Measurements from ENCODE around the gene UACA.
"Not testable (repeated sequence)": the region's sequence is repeated elsewhere in the genome, so short reads cannot be mapped to it uniquely, and the experiment has no call there.

Gene UACA

GRCh38 chr15:70741677-70742293, 21.6 kb downstream of the UACA start:
- no peaks in the 10 kb centered on the region for H4K20me1 ChIP-seq (ENCODE audit: insufficient read depth, low read length)
- H2AFZ ChIP-seq (ENCODE audit: low read depth, low read length) = no peak overlapping the region
- H3K27me3 ChIP-seq (ENCODE audit: low read depth, low read length) = no peaks in the 10 kb centered on the region
- H3K79me2 ChIP-seq (ENCODE audit: low read length) = no peaks in the 10 kb centered on the region
- no peak overlapping the region for H3K4me2 ChIP-seq (ENCODE audit: low read length)
- H3K9ac ChIP-seq (ENCODE audit: low read length) = no peak overlapping the region
- H3K4me1 ChIP-seq (ENCODE audit: low read length) = no peaks in the 10 kb centered on the region
- H3K4me3 ChIP-seq (ENCODE audit: low read length) = no peak overlapping the region
- TF ChIP-seq CTCF (IDR thresholded peaks at IDR 0.05; ENCODE audit: low read depth, low read length) (no peak), EZH2phosphoT487 (IDR thresholded peaks at IDR 0.05; ENCODE audit: low read depth) (no peak)
- H3K27ac ChIP-seq (ENCODE audit: low read length) = no peak overlapping the region
- H3K36me3 ChIP-seq (replicated peaks; ENCODE audit: low read depth, low read length) = no peaks in the 10 kb centered on the region
- no peaks in the 10 kb centered on the region for H3K9me3 ChIP-seq (ENCODE audit: insufficient read depth, low read length)

- Histone ChIP-seq H3K36me3 (replicated peaks; ENCODE audit: low read depth, low read length) (no peaks in the 10 kb centered on the region), H3K27me3 (ENCODE audit: low read depth, low read length) (no peaks in the 10 kb centered on the region), H3K79me2 (ENCODE audit: low read length) (no peaks in the 10 kb centered on the region), H3K9ac (ENCODE audit: low read length) (no peak overlapping the region), H4K20me1 (ENCODE audit: insufficient read depth, low read length) (no peaks in the 10 kb centered on the region), H3K4me3 (ENCODE audit: low read length) (no peak overlapping the region), H3K4me1 (ENCODE audit: low read length) (no peaks in the 10 kb centered on the region), H3K9me3 (ENCODE audit: insufficient read depth, low read length) (no peaks in the 10 kb centered on the region), H2AFZ (ENCODE audit: low read depth, low read length) (no peak overlapping the region), H3K27ac (ENCODE audit: low read length) (no peak overlapping the region), H3K4me2 (ENCODE audit: low read length) (no peak overlapping the region)
- TF ChIP-seq CTCF (IDR thresholded peaks at IDR 0.05; ENCODE audit: low read depth, low read length) = no peak
- TF ChIP-seq EZH2phosphoT487 (IDR thresholded peaks at IDR 0.05; ENCODE audit: low read depth) = no peak
Observed at GRCh38 chr15:70741107-70741531, 22.2 kb downstream of the UACA start.

GRCh38 chr15:70735040-70735439, 28.3 kb downstream of the UACA start:
- H3K4me1 ChIP-seq (ENCODE audit: low read length); H3K79me2 ChIP-seq (ENCODE audit: low read length); H2AFZ ChIP-seq (ENCODE audit: low read depth, low read length); H3K4me3 ChIP-seq (ENCODE audit: low read length); H3K27me3 ChIP-seq (ENCODE audit: low read depth, low read length); H3K27ac ChIP-seq (ENCODE audit: low read length); H3K36me3 ChIP-seq (replicated peaks; ENCODE audit: low read depth, low read length); H3K9me3 ChIP-seq (ENCODE audit: insufficient read depth, low read length); H3K9ac ChIP-seq (ENCODE audit: low read length); H3K4me2 ChIP-seq (ENCODE audit: low read length); H4K20me1 ChIP-seq (ENCODE audit: insufficient read depth, low read length): not testable (repeated sequence)

- no peak overlapping the region for H2AFZ ChIP-seq (ENCODE audit: low read depth, low read length)
- no peaks in the 10 kb centered on the region for H4K20me1 ChIP-seq (ENCODE audit: insufficient read depth, low read length)
- TF ChIP-seq EZH2phosphoT487 (IDR thresholded peaks at IDR 0.05; ENCODE audit: low read depth) = no peak
- H3K9me3 ChIP-seq (ENCODE audit: insufficient read depth, low read length) = no peaks in the 10 kb centered on the region
- H3K36me3 ChIP-seq (replicated peaks; ENCODE audit: low read depth, low read length) = no peaks in the 10 kb centered on the region
- no peaks in the 10 kb centered on the region for H3K4me1 ChIP-seq (ENCODE audit: low read length)
- H3K9ac ChIP-seq (ENCODE audit: low read length) = no peak overlapping the region
- no peak overlapping the region for H3K4me2 ChIP-seq (ENCODE audit: low read length)
- no peak overlapping the region for H3K4me3 ChIP-seq (ENCODE audit: low read length)
- no peaks in the 10 kb centered on the region for H3K79me2 ChIP-seq (ENCODE audit: low read length)
- H3K27ac ChIP-seq (ENCODE audit: low read length) = no peak overlapping the region
- H3K27me3 ChIP-seq (ENCODE audit: low read depth, low read length) = peaks cover 17% of the 10 kb centered on the region
Observed at GRCh38 chr15:70729164-70729563, 34.2 kb downstream of the UACA start.

- Histone ChIP-seq H2AFZ (ENCODE audit: low read depth, low read length) (no peak overlapping the region), H3K79me2 (ENCODE audit: low read length) (no peaks in the 10 kb centered on the region), H4K20me1 (ENCODE audit: insufficient read depth, low read length) (no peaks in the 10 kb centered on the region), H3K36me3 (replicated peaks; ENCODE audit: low read depth, low read length) (no peaks in the 10 kb centered on the region), H3K9me3 (ENCODE audit: insufficient read depth, low read length) (no peaks in the 10 kb centered on the region), H3K9ac (ENCODE audit: low read length) (no peak overlapping the region), H3K4me1 (ENCODE audit: low read length) (no peaks in the 10 kb centered on the region), H3K27me3 (ENCODE audit: low read depth, low read length) (peaks cover 17% of the 10 kb centered on the region), H3K4me3 (ENCODE audit: low read length) (no peak overlapping the region), H3K4me2 (ENCODE audit: low read length) (no peak overlapping the region), H3K27ac (ENCODE audit: low read length) (no peak overlapping the region)
- TF ChIP-seq CTCF (IDR thresholded peaks at IDR 0.05; ENCODE audit: low read depth, low read length) (no peak), EZH2phosphoT487 (IDR thresholded peaks at IDR 0.05; ENCODE audit: low read depth) (no peak)
Observed at GRCh38 chr15:70726753-70727152, 36.6 kb downstream of the UACA start.

Data from OCI-LY3 (cell line).